ENCODE results near the gene TMEM156.
"Not testable (repeated sequence)": the region's sequence is repeated elsewhere in the genome, so short reads cannot be mapped to it uniquely, and the experiment has no call there.

TMEM156 gene

GRCh38 chr4:38950734-38951133, 81.5 kb downstream of the TMEM156 start:
- no peak overlapping the region for H3K4me3 ChIP-seq (ENCODE audit: low read depth, low read length)
- no peak for DNase-seq (ENCODE audit: low read depth)
- TF ChIP-seq, protein P1, sequence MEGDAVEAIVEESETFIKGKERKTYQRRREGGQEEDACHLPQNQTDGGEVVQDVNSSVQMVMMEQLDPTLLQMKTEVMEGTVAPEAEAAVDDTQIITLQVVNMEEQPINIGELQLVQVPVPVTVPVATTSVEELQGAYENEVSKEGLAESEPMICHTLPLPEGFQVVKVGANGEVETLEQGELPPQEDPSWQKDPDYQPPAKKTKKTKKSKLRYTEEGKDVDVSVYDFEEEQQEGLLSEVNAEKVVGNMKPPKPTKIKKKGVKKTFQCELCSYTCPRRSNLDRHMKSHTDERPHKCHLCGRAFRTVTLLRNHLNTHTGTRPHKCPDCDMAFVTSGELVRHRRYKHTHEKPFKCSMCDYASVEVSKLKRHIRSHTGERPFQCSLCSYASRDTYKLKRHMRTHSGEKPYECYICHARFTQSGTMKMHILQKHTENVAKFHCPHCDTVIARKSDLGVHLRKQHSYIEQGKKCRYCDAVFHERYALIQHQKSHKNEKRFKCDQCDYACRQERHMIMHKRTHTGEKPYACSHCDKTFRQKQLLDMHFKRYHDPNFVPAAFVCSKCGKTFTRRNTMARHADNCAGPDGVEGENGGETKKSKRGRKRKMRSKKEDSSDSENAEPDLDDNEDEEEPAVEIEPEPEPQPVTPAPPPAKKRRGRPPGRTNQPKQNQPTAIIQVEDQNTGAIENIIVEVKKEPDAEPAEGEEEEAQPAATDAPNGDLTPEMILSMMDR (IDR thresholded peaks at IDR 0.05; ENCODE audit: low read depth, low read length, missing control alignments) = no peak

- TF ChIP-seq, protein P1 (IDR thresholded peaks at IDR 0.05; ENCODE audit: low read depth, low read length, missing control alignments) = no peak
- no peak for DNase-seq (ENCODE audit: low read depth)
- no peak overlapping the region for H3K4me3 ChIP-seq (ENCODE audit: low read depth, low read length)
Observed at GRCh38 chr4:38950159-38950558, 82.0 kb downstream of the TMEM156 start.

DNA sequence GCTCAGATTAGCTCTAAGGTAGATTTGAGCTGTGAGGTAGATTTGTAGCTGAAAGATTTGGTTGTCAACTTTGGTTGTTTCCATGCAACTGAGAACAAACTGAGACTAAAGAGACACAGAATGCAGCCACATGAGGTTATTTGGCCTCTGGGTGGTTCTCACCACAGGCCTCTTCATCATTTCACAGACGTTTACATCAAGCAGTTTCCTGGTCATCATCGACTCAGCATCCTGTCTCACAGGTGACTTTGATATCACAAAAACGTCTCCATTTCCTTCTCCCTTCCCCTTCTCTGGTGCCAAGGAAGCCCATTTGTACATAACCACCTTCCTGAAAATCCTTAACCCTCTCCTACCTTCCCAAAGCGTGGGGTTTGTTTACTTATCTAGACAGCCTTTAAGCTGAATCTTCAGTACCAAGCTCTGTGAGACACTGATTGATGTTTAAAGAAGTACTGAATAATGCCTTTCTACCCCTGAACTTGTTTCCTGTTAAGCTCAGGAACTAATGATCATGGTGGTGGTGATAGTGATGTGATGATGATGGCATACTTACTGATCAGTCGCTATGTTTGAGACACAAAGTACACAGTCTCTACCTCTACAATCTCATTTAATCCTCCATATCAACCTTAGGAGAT, 82.7 kb downstream of the TMEM156 start:
- DNase-seq (ENCODE audit: low read depth) = no peak
- TF ChIP-seq, protein P1 (IDR thresholded peaks at IDR 0.05; ENCODE audit: low read depth, low read length, missing control alignments) = no peak
- H3K4me3 ChIP-seq (ENCODE audit: low read depth, low read length) = no peak overlapping the region

- H3K4me3 ChIP-seq (ENCODE audit: low read depth, low read length) = no peak overlapping the region
- no peak for DNase-seq (ENCODE audit: low read depth)
- TF ChIP-seq, protein P1 (IDR thresholded peaks at IDR 0.05; ENCODE audit: low read depth, low read length, missing control alignments) = no peak
Observed at GRCh38 chr4:38948551-38948950, 83.7 kb downstream of the TMEM156 start.

DNA sequence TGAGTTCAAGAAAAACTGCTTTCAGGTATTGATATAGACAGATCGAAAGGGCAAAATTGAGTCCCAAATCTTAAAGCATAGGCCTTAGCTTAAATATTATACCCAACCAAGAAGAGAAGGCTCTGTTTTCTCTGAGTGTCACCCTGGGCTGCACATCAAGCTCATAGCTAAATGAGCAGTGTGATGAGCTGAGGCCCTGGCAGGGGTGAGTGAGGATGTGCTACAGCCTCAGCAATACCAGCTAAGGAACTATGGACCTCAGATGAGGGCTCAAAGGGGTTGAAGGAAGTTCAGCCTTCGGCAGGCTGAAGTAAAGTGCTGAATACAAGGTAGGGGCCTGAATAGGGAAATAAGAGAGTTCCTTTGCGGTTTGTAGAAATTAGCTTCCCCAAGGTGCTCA, 85.3 kb downstream of the TMEM156 start:
- no peak overlapping the region for H3K4me3 ChIP-seq (ENCODE audit: low read depth, low read length)
- TF ChIP-seq, protein P1 (IDR thresholded peaks at IDR 0.05; ENCODE audit: low read depth, low read length, missing control alignments) = no peak
- no peak for DNase-seq (ENCODE audit: low read depth)

DNA sequence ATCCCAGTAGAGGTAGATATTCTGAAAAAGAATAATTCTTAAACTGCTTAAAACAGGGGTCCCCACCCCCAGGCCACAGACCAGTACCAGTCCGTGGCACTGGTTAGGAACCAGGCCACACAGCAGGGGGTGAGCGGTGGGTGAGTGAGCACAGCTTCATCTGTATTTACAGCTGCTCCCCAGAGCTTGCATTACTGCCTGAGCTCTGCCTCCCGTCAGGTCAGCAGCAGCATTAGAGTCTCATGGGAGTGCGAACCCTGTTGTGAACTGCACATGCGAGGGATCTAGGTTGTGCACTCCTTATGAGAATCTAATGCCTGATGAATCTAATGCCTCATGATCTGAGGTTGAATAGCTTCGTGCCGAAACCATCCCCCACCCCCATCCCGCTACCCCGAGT, 87.8 kb downstream of the TMEM156 start:
- TF ChIP-seq, protein P1 (IDR thresholded peaks at IDR 0.05; ENCODE audit: low read depth, low read length, missing control alignments) = no peak
- no peak for DNase-seq (ENCODE audit: low read depth)
- H3K4me3 ChIP-seq (ENCODE audit: low read depth, low read length) = no peak overlapping the region

DNA sequence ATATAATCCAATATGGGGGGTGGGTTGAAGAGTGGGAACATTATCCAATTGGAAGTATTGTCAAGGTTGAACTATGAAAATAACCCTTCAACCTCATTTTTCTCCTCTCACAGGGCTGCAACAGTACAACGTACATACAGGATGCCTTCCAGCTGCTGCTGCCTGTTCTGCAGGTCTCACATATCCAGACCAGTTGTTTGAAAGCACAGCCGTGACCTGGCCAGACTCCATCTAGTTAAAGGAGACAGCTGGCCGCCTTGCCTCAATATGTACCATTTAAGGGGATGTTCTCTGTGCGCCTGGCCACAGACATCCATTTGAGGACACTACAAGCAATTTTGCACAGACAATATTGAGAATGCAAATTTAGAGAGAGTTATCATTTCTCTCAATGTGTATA, 88.9 kb downstream of the TMEM156 start:
- TF ChIP-seq, protein P1 (IDR thresholded peaks at IDR 0.05; ENCODE audit: low read depth, low read length, missing control alignments) = no peak
- no peak for DNase-seq (ENCODE audit: low read depth)
- H3K4me3 ChIP-seq (ENCODE audit: low read depth, low read length) = no peak overlapping the region

GRCh38 chr4:38941906-38942305, 90.3 kb downstream of the TMEM156 start:
- DNase-seq (ENCODE audit: low read depth); H3K4me3 ChIP-seq (ENCODE audit: low read depth, low read length): not testable (repeated sequence)

Measured in GM12864 (cell line).